Coronary artery (tissue), 2 donors: ENCODE results near the gene TGFBR3.
A peak's percentile ranks its signal among the peaks of the same experiment; 100 is the strongest.

Source experiments
- DNase-seq: peaks from one replicate; pipeline ENCODE4 v3.0.0-alpha.2; 2017; ENCODE audit warnings: low spot score
- H3K27ac ChIP-seq, 2 donors: fragments of 200-600 bp; sonication (generic); one replicate each; pipeline ENCODE4 v1.5.1; 2016 to 2019
- H3K4me3 ChIP-seq: fragments of 200-600 bp; sonication (generic); 2 replicates; pipeline ENCODE4 v1.5.1; 2016; ENCODE audit warnings: mild to moderate bottlenecking, moderate library complexity
- CTCF ChIP-seq: fragments of 200-600 bp; sonication (generic); IDR thresholded peaks from one replicate; pipeline ENCODE4 v1.5.1; 2019; ENCODE audit warnings: antibody characterized with exemption

The TGFBR3 gene

GRCh38 chr1:91725989-91726721, 159.8 kb downstream of the TGFBR3 start:
- Histone ChIP-seq H3K4me3 (peak overlapping the region; percentile 14), H3K27ac (peak overlapping the region; percentile 77 to 87)
- no peak for DNase-seq
- no peak for TF ChIP-seq CTCF

GRCh38 chr1:91725618-91725988, 160.3 kb downstream of the TGFBR3 start:
- no peak for DNase-seq
- Histone ChIP-seq H3K4me3 (no peak overlapping the region), H3K27ac (peak overlapping the region; percentile 77 to 87)
- no peak for TF ChIP-seq CTCF

- DNase-seq, result no peak
- Histone ChIP-seq H3K4me3 (no peak overlapping the region), H3K27ac (peak overlapping the region; percentile 77 to 87)
- no peak for TF ChIP-seq CTCF
These were observed 161.3 kb downstream of the TGFBR3 start for GRCh38 chr1:91724644-91725043.

GRCh38 chr1:91724231-91724630, 161.7 kb downstream of the TGFBR3 start:
- no peak for TF ChIP-seq CTCF
- H3K27ac ChIP-seq, result peak overlapping the region in 1 of 2 donors; percentile 87

GRCh38 chr1:91720044-91720443, 165.9 kb downstream of the TGFBR3 start:
- no peak for TF ChIP-seq CTCF
- Histone ChIP-seq H3K27ac (no peak overlapping the region), H3K4me3 (no peak overlapping the region)
- DNase-seq, result no peak

More at GRCh38 chr1:91724231-91724630, 161.7 kb downstream of the TGFBR3 start:
- no peak overlapping the region for H3K4me3 ChIP-seq
- no peak for DNase-seq

GRCh38 chr1:91718877-91719276, 167.1 kb downstream of the TGFBR3 start:
- Histone ChIP-seq H3K4me3 (no peak overlapping the region), H3K27ac (no peak overlapping the region)
- DNase-seq, result no peak
- TF ChIP-seq CTCF, result no peak

GRCh38 chr1:91718368-91718767, 167.6 kb downstream of the TGFBR3 start:
- TF ChIP-seq CTCF, result no peak
- Histone ChIP-seq H3K4me3 (no peak overlapping the region), H3K27ac (no peak overlapping the region)
- no peak for DNase-seq
